ENCODE measurements around the gene USP9X.
"Not testable (repeated sequence)": the region's sequence is repeated elsewhere in the genome, so short reads cannot be mapped to it uniquely, and the experiment has no call there.

USP9X gene

GRCh38 chrX:41184312-41184711 lies 99.1 kb downstream of the USP9X start:
- in situ Hi-C loops (cut with HindIII; ENCODE audit: low sequenced_read_pairs), result no loop called here

DNA sequence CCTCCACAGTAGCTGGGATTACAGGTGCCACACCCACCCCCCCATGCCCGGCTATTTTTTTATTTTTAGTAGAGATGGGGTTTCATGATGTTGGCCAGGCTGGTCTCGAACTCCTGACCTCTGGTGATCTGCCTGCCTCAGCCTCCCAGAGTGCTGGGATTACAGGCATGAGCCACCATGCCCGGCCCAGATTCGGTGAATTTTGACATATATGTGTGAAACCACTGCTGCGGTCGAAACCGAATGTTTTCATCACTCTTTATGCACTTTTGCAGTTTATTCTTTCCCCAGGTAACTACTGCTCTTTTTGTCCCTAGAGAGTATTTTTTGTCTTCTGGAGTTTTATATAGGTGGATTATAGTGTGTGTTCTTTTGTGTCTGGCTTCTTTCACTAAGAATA lies 101.7 kb downstream of the USP9X start:
- in situ Hi-C loops (cut with HindIII; ENCODE audit: low sequenced_read_pairs), result not testable (repeated sequence)

DNA sequence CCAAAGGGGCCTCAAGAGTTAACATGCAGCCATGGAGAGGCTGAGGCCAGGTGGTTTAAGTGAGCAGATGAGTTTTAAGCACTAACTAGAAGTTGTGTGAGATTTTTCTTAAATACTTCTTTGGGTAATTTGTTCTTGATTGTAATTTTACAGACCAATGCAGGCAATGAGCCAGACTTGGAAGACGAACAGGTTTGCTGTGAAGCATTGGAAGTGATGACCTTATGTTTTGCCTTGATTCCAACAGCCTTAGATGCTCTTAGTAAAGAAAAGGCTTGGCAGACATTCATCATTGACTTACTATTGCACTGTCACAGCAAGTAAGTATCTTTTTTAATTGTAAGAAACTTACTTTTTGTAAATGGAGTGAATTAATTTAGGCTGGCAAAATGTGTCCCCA lies 103.9 kb downstream of the USP9X start:
- in situ Hi-C loops (cut with HindIII; ENCODE audit: low sequenced_read_pairs), result no loop called here

DNA sequence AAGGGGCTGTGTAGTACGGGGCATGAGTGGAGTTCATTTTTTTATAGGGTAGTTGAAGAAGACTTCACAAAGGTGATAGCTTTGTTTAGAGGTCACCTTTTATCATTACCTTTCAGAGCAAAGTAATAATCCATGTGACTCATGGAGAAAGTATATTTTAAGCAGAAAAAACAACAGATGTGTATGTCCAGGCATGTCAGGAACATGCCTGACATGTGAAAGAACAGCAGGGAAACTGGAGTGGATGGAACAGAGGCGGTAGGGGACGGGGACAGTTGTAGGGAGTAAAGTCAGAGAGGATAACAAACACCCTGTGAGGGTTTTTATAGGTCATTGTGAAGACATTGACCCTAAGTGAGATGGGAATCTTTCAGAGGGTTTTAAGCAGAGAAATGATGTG lies 107.6 kb downstream of the USP9X start:
- in situ Hi-C loops (cut with HindIII; ENCODE audit: low sequenced_read_pairs), result no loop called here

DNA sequence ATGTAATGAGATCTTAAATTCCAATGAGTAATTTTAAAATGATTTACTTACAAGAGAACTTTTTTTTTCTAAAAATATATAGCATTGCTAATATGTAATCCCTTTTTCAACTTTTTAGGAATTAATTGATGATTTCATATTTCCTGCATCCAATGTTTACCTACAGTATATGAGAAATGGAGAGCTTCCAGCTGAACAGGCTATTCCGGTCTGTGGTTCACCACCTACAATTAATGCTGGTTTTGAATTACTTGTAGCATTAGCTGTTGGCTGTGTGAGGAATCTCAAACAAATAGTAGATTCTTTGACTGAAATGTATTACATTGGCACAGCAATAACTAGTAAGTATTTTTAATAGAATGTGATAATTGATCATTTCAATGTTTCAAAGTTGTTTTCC lies 113.2 kb downstream of the USP9X start:
- in situ Hi-C loops (cut with HindIII; ENCODE audit: low sequenced_read_pairs), result no loop called here

DNA sequence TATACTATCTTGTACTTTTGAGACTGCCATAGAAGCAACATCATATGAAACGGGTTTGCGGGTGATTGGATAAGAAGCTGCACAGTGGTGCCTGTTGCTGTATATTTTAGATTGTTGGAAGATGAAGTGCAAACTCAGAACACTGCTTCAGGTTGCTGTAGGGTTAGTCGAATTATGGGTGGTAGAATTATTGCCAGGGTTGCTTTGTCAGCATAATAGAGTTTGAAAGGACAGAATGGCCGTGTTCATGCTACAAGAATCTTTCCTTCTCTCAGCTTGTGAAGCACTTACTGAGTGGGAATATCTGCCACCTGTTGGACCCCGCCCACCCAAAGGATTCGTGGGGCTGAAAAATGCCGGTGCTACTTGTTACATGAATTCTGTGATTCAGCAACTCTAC lies 115.5 kb downstream of the USP9X start:
- in situ Hi-C loops (cut with HindIII; ENCODE audit: low sequenced_read_pairs), result no loop called here

- in situ Hi-C loops (cut with HindIII; ENCODE audit: low sequenced_read_pairs), result no loop called here
Observed at GRCh38 chrX:41209853-41210252, 124.6 kb downstream of the USP9X start.

DNA sequence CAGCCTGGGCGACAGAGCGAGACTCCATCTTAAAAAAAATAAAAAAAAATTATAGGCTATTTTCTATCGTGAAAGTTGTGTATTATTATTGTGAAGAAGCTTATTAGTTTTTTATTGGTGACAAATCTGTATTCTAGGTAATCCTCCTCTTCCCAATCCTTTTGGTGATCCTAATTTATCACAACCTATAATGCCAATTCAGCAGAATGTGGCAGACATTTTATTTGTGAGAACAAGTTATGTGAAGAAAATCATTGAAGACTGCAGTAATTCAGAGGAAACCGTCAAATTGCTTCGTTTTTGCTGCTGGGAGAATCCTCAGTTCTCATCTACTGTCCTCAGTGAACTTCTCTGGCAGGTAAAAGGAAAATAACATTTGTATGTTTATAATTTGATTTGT lies 139.4 kb downstream of the USP9X start:
- in situ Hi-C loops (cut with HindIII; ENCODE audit: low sequenced_read_pairs), result no loop called here

DNA sequence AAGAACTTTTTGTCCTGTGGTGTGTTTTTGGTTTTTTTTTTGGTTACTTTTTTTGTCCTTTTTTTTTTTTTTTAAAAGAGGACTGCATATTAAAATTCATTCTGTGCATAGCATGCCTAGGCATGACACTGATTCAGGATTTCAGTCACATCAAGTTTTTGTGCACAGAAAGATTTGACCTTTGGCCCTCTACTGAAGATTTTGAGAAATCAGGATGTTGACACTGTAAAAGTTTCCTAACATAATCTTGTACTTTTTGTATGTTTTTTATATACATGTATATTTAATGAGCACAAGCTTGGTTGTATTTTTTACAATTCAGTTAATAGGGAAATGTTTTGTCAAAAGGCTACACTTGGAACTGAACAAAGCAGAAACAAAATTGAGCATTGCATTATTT lies 148.7 kb downstream of the USP9X start:
- in situ Hi-C loops (cut with HindIII; ENCODE audit: low sequenced_read_pairs), result no loop called here

GRCh38 chrX:41234471-41234870 lies 149.2 kb downstream of the USP9X start:
- in situ Hi-C loops (cut with HindIII; ENCODE audit: low sequenced_read_pairs), result not testable (repeated sequence)

DNA sequence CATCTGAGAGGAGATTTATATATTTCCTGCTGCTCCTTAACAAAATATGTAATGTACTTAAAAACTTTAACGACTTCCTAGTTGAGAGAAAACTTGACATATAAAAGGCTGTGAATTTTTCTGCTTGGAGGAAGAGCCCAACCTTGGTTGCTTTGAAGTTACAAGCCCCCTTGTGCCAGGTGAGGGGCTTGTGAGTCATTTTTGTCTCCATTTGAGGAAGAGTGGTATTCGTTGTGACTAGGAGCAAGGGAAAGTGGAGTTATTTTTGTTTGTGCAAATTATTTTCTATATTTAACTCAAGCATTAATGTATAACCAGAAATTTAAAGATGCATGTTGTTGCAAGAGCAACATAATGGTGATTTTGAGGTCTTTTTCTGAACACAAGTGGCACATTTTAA lies 149.7 kb downstream of the USP9X start:
- in situ Hi-C loops (cut with HindIII; ENCODE audit: low sequenced_read_pairs), result no loop called here

DNA sequence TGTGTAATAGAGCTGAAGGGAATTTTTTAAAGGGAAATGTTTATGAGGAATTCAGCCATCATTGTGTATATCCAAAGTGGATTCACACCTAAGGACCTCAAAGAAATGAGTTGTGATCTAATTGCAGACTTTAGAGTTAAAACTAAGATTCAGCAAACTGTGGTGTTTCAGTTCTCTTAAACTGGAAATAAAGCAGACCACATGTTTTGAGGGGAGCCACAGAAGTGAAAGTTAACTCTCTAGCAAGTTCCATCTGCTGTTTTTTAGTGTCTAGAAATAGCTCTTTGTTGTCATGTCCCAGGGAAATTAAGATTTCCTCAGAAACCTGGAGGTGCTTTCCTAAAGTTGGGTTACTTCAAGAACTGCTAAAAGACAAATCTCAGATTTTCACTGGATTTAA lies 151.4 kb downstream of the USP9X start:
- in situ Hi-C loops (cut with HindIII; ENCODE audit: low sequenced_read_pairs), result no loop called here

- in situ Hi-C loops (cut with HindIII; ENCODE audit: low sequenced_read_pairs), result no loop called here
Observed at GRCh38 chrX:41240509-41240908, 155.3 kb downstream of the USP9X start.

DNA sequence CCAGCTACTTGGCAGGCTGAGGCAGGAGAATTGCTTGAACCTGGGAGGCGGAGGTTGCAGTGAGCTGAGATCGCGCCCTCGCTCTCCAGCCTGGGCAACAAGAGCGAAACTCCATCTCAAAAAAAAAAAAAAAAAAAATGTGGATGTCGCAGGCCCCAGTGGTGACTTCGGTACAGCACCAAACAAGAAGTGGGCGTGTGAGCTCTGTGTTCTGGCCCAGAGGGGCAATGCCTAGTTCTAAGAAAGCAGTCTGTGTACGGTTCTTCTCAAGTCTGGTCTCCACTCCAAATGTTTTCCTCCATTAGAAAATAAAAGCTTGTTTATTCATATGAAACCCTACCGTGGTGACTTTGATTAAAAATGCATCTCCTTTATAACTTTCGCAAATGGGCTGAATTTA lies 156.7 kb downstream of the USP9X start:
- in situ Hi-C loops (cut with HindIII; ENCODE audit: low sequenced_read_pairs), result no loop called here

GRCh38 chrX:41245641-41246040 lies 160.4 kb downstream of the USP9X start:
- in situ Hi-C loops (cut with HindIII; ENCODE audit: low sequenced_read_pairs), result no loop called here

DNA sequence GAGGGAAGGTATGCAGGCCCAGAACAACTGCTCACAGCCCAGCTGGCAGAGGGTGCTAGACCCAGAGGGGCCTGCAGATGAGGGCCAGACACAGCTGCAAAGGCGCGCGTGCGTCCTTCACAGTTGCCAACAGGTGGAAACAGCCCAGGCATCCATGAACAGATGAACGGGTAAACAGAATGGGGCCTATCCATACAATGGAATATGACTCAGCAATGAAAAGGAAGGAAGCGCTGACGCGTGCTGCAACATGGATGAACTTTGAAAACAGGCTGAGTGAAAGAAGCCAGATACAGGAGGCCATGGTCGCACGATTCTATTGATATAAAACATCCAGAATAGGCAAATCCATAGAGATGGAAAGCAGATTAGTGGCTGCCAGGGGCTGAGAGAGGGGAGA lies 165.6 kb downstream of the USP9X start:
- in situ Hi-C loops (cut with HindIII; ENCODE audit: low sequenced_read_pairs), result no loop called here

DNA sequence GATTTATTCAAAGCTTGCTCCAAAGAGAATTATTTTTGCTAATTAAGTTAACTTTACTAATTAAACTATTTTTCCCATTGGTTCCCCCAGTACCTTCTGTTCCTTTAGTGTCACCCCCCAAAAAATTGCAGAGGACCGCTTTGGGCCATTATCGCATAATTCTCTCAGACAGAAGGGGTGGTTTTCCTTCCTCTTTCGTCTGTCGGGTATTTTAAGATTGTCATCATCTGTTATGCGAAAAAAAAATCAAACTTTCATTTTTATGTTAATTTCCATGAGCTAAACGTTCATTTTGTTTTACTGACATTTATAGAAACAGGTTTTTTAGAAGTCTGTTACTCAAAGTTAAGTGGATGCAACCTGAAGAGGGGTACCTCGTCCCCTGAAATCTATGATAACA lies 172.6 kb downstream of the USP9X start:
- in situ Hi-C loops (cut with HindIII; ENCODE audit: low sequenced_read_pairs), result no loop called here

- in situ Hi-C loops (cut with HindIII; ENCODE audit: low sequenced_read_pairs), result no loop called here
Observed at GRCh38 chrX:41258226-41258625, 173.0 kb downstream of the USP9X start.

- in situ Hi-C loops (cut with HindIII; ENCODE audit: low sequenced_read_pairs), result no loop called here
Observed at GRCh38 chrX:41258871-41259270, 173.6 kb downstream of the USP9X start.

DNA sequence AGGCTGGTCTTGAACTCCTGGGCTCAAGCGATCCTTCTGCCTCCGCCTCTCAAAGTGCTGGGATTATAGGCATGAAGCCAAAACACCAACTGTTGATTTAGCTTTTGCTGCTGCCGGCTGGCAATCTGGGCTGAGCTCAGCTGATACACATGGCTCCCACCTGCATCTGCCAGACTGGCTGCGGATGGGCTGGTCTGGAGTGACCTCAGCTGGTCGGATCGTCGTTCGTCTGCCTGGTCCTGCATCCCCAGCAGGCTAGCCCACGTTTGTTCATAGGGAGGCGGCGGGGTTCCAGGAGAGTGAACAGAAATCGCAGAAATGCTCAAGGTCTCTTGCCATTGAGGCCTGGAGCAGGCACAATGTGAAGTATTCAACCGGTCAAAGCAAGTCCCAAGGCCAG lies 174.3 kb downstream of the USP9X start:
- in situ Hi-C loops (cut with HindIII; ENCODE audit: low sequenced_read_pairs), result no loop called here

GRCh38 chrX:41265615-41266014 lies 180.4 kb downstream of the USP9X start:
- in situ Hi-C loops (cut with HindIII; ENCODE audit: low sequenced_read_pairs), result no loop called here

- in situ Hi-C loops (cut with HindIII; ENCODE audit: low sequenced_read_pairs), result no loop called here
Observed at GRCh38 chrX:41273638-41274037, 188.4 kb downstream of the USP9X start.

- in situ Hi-C loops (cut with HindIII; ENCODE audit: low sequenced_read_pairs), result no loop called here
Observed at GRCh38 chrX:41275661-41276609, 190.7 kb downstream of the USP9X start.

Measured in DLD1 (cell line).